SK-N-MC (cell line): ENCODE data around the gene C9orf50.

Source experiments
- FOXP2 ChIP-seq: optimal IDR thresholded peaks from 2 replicates; pipeline ENCODE3; 2011; ENCODE audit warnings: mild to moderate bottlenecking, moderate library complexity; ENCODE audit not compliant: insufficient read depth; ENCODE audit errors: extremely low read length, control extremely low read depth
- POLR2AphosphoS5 ChIP-seq: IDR thresholded peaks from 2 replicates; pipeline ENCODE4 v1.6.1; 2012; ENCODE audit warnings: mild to moderate bottlenecking, low read depth, low read length, borderline replicate concordance

- TF ChIP-seq POLR2AphosphoS5 (no peak), FOXP2 (no peak)
Measured at GRCh38 chr9:129567329-129567728, 53.6 kb downstream of the C9orf50 start.
